DMS153 (cell line): ENCODE data around the gene ZNF716.
"Not testable (repeated sequence)": the region's sequence is repeated elsewhere in the genome, so short reads cannot be mapped to it uniquely, and the experiment has no call there.

Experiments
- DNase-seq: peaks from one replicate; lab custom pipeline; 2025; lab: John Stamatoyannopoulos, UW

Gene ZNF716

GRCh38 chr7:57426629-57427003, 23.4 kb upstream of the ZNF716 start:
- no peak for DNase-seq

DNA sequence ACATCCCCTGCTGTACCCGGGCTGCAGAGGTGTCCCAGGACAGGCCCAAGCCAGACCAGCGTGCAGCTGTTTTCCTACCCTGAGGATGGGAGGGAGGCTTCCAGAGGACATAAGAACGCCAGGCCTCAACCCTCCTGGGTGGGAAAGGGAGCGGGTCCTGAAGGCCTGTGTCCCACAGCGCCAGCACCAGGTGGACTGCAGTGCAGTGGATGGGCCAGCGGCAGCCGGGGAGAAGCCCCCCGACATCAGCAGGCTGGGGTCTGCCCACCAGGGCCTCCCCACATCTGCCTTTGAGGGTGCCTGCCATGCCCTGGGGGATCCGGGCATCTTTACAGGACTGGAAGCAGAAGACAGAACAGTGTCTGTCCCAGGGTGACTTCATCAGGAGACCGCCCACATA, 22.8 kb upstream of the ZNF716 start:
- no peak for DNase-seq

DNA sequence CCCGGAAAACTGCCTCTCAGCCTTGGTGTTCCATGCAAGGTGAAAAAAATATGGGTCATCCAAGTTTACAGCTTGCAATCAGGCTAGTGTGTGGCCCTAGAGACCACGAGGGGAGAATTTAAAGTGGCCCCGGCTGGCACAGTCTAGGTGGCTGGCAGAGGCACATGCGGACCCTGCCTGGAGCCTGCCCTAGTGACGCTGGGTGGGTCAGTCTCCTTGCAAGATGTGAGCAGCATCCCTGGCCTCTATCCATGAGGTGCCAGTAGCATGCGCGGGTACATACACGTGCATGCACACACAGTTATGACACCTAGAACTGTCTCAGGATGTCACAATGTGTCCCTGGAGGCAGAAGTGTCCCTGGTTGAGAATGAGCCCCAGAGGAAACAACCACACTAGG, 22.4 kb upstream of the ZNF716 start:
- no peak for DNase-seq

DNA sequence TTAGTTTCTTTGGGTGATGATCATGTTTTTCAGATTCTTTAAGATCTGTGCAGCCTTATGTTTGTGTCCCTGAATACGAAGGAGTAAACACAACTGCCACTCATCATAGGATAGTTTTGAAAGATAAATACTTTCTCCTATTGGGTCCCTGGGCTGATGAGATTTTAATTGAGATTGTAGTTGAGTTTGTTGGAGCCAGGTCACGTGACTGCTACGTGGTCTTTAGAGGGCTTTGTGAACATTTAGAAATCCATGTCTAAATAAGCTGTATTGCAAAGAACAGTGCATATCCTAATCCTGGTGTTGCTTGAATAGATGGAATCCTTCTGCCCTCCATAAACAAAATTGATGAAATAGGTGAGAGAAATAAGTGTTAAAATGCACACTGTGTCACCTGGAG, 17.4 kb upstream of the ZNF716 start:
- DNase-seq: no peak

DNA sequence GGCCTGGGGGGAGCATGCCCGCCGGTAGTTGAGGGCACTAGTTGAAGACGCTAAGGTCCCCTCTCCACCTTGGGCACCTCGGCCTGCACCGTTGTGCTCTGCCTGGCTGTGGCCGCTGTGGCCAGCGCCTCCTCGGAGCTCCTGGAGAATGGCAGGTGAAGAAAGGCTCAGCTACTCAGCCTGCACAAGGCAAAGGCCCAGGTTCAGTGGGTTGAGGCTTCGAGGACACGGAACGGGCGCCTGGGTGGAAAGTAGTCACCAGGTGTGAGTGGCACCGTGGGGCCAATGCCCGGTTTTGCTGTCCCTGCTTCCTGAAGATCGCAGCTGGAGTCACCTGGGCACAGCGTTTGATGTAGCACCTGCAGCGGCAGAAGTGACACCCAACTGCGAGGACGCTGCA, 12.4 kb upstream of the ZNF716 start:
- no peak for DNase-seq

- no peak for DNase-seq
These were observed 11.7 kb upstream of the ZNF716 start for GRCh38 chr7:57438244-57438643.

DNA sequence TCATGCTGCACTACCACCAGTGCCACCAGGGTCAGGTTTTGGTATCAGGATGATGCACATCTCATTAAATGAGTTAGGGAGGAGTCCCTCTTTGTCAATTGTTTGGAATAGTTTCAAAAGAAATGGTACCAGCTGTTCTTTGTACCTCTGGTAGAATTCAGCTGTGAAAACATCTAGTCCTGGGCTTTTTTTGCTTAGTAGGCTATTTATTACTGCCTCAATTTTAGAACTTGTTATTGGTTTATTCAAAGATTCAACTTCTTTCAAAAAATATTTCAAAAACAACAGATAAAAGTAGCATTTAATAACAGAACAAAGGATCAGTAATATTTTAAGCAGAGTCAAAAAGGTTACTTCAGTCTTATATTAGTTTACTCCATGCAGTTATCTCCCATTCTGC, 6.4 kb upstream of the ZNF716 start:
- DNase-seq: no peak

GRCh38 chr7:57469186-57469828, 19.3 kb downstream of the ZNF716 start:
- DNase-seq: not testable (repeated sequence)

DNA sequence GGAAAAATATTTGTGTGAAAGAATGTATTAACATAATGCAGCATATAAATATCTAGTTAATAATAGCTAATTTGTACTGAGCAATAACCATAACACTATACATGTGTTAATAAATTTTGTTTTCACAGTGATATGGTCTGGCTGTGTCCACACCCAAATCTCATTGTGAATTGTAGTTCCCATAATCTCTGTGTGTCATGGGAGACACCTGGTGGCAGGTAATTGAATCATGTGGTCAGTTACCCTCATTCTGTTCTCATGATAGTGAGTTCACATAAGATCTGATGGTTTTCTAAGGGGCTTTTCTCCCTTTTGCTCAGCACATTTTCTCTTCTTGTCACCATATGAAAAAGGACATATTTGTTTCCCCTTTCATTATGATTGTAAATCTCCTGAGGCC, 30.3 kb downstream of the ZNF716 start:
- DNase-seq: not testable (repeated sequence)

DNA sequence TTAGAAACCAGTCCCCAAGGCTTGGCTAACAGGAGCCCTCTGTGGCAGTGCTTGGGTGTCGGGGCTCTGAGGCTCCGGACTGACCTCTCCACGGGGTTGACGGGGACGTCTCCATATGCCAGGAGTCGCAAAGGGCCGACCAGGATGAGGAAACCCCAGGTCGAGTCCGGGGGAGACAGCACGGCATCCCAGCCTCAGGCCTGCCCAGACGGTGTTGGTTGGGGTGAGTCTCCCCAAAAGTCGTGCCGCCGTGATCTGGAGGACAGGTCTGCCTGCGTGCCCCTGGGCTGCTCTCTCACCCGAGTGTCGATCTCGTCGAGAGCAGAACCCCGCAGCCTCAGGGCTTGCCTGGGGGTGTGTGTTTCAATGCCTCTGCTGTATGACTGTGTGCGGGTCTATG, 35.0 kb downstream of the ZNF716 start:
- not testable (repeated sequence) for DNase-seq

- DNase-seq: no peak
These were observed 38.0 kb downstream of the ZNF716 start for GRCh38 chr7:57487957-57488356.

DNA sequence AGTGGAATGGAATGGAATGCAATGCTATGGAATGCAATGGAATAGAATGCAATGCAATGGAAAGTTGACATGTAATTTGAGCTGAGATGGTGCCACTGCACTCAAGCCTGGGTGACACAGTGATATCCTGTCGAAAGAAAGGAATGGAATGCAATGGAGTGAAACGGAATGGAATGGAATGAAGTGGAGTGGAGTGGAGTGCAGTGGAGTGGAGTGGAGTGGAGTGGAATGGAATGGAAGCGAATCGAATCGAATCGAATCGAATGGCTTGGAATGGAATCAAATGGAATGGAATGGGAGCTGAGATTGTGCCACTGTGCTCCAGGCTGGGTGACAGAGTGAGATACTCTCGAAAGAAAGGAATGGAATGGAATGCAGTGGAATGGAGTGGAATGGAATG, 45.1 kb downstream of the ZNF716 start:
- not testable (repeated sequence) for DNase-seq

DNA sequence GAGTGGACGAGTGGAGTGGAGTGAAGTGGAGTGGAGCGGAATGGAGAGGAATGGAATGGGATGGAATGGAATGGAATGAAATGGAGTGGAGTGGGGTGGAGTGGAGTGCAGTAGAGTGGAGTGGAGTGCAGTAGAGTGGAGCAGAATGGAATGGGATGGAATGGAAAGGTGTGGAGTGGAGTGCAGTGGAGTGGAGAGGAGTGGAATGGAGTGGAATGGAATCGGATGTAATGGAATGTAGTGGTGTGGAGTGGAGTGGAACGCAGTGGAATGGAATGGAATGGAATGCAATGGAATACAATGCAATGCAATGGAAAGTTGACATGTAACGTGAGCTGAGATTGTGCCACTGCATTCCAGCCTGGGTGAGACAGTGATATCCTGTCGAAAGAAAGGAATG, 46.4 kb downstream of the ZNF716 start:
- DNase-seq: no peak

- DNase-seq: no peak
These were observed 55.2 kb downstream of the ZNF716 start for GRCh38 chr7:57505176-57505575.
